K562 (cell line): ENCODE data around the gene DHX8. TPM values are rescaled to one million over a fixed set of nuclear protein-coding genes. Genes with fewer than 3 reads are reported as not detected.

Source experiments
- ATAC-seq: fragments of 200-7000 bp; cut with Tn5 transposase; 3 replicates; pipeline ENCODE4 v1.9.1; 2020; ENCODE audit warnings: moderate library complexity
- BruUV-seq: library from RNA; stranded (reverse); fragments of 400-500 nt; replicated peaks from 2 replicates; lab custom pipeline; 2021; lab: Mats Ljungman, UMichigan
- CTCF ChIA-PET: fragments of 300-600 bp; formaldehyde crosslinking; extraction: SDS; loops from one replicate; lab custom pipeline; 2021; ENCODE audit warnings: low intra/inter-chr PET ratio; lab: Yijun Ruan, JAX
- POLR2A ChIA-PET: fragments of 300-600, 350-650 bp; sonication (Branson Sonifier 250); formaldehyde crosslinking; extraction: SDS; loops from one replicate; lab custom pipeline; 2021; ENCODE audit warnings: antibody characterized with exemption, inconsistent platforms; lab: Yijun Ruan, JAX
- DNase-seq, 4 experiments: peaks; one replicate each; pipeline versions ENCODE4 v3.0.0 to v3.0.0-alpha.2; 2011 to 2018; ENCODE audit warnings: low spot score in 3 of 4, mixed read lengths in 3 of 4; ENCODE audit errors: extremely low read depth in 1 of 4
- FAIRE-seq: peaks from 2 replicates; lab custom pipeline; 2011; peaks lifted over from hg19 to GRCh38; lab: Jason Lieb, UNC
- H2AFZ ChIP-seq: 2 replicates; pipeline ENCODE4 v1.6.0; 2011; ENCODE audit warnings: low read depth, low read length, control low read depth, inconsistent platforms
- H3K27ac ChIP-seq: fragments of 200-600 bp; 3 replicates; pipeline ENCODE4 v1.8.0; 2011; ENCODE audit warnings: low read depth, mild to moderate bottlenecking, control low read depth, inconsistent platforms, low read length, moderate library complexity, mixed read lengths; ENCODE audit errors: extremely low read depth
- H3K27me3 ChIP-seq, 2 experiments: fragments of 300-600 bp in 1 of 2; 2 replicates in 1 of 2; 3 replicates in 1 of 2; pipeline versions ENCODE4 v1.6.0 to v1.8.0; 2011; ENCODE audit warnings: inconsistent platforms in 2 of 2, low read length in 2 of 2, mild to moderate bottlenecking in 1 of 2, mixed read lengths in 1 of 2, moderate library complexity in 1 of 2; ENCODE audit not compliant: control insufficient read depth in 2 of 2, insufficient read depth in 2 of 2
- H3K36me3 ChIP-seq: fragments of 300-600 bp; 3 replicates; pipeline ENCODE4 v1.8.0; 2011; ENCODE audit warnings: mild to moderate bottlenecking, low read length, inconsistent platforms; ENCODE audit not compliant: control insufficient read depth, insufficient read depth
- H3K4me1 ChIP-seq, 2 experiments: fragments of 200-600 bp in 1 of 2; replicated peaks in 1 of 2; 2 replicates in 1 of 2; 3 replicates in 1 of 2; pipeline versions ENCODE4 v1.5.1 to v1.8.0; 2011; ENCODE audit warnings: inconsistent platforms in 2 of 2, low read length in 2 of 2, mild to moderate bottlenecking in 1 of 2, mixed read lengths in 1 of 2, moderate library complexity in 1 of 2; ENCODE audit not compliant: control insufficient read depth in 2 of 2, insufficient read depth in 2 of 2
- H3K4me2 ChIP-seq: 2 replicates; pipeline ENCODE4 v1.6.1; 2011; ENCODE audit warnings: low read length, control low read depth, inconsistent platforms, mixed read lengths; ENCODE audit not compliant: insufficient read depth
- H3K4me3 ChIP-seq: fragments of 200-600 bp; sonication (generic), shearing (Covaris generic); 2 replicates; pipeline ENCODE4 v1.5.1; 2016; ENCODE audit warnings: control low read depth, inconsistent platforms
- H3K79me2 ChIP-seq: fragments of 200-600 bp; 3 replicates; pipeline ENCODE4 v1.8.0; 2011; ENCODE audit warnings: low read length, inconsistent platforms; ENCODE audit not compliant: control insufficient read depth, insufficient read depth
- H3K9ac ChIP-seq, 2 experiments: 2 replicates each; pipeline versions ENCODE4 v1.6.0 to v1.6.1; 2011; ENCODE audit warnings: low read depth in 2 of 2, low read length in 2 of 2, control low read depth in 1 of 2, inconsistent platforms in 1 of 2, mild to moderate bottlenecking in 1 of 2, mixed read lengths in 1 of 2; ENCODE audit not compliant: insufficient read depth in 1 of 2
- H3K9me1 ChIP-seq: one replicate; pipeline ENCODE4 v1.6.0; 2011; ENCODE audit warnings: inconsistent platforms, mild to moderate bottlenecking, low read length, moderate library complexity; ENCODE audit not compliant: control insufficient read depth, insufficient read depth
- H3K9me3 ChIP-seq: replicated peaks from 2 replicates; pipeline ENCODE4 v1.5.1; 2011; ENCODE audit warnings: low read depth, low read length, inconsistent platforms; ENCODE audit not compliant: control insufficient read depth, insufficient read depth
- H4K20me1 ChIP-seq: replicated peaks from 2 replicates; pipeline ENCODE4 v1.6.1; 2011; ENCODE audit warnings: low read length, inconsistent platforms, mixed read lengths; ENCODE audit not compliant: control insufficient read depth, insufficient read depth
- C11orf30 ChIP-seq: fragments of 450-650 bp; IDR thresholded peaks from 2 replicates; pipeline ENCODE4 v1.6.1; 2016; ENCODE audit warnings: low read depth, mild to moderate bottlenecking
- CHCHD3 ChIP-seq: fragments of 250-450 bp; sonication (Bioruptor Pico); IDR thresholded peaks from 2 replicates; pipeline ENCODE4 v2.1.2; 2022; ENCODE audit warnings: mild to moderate bottlenecking
- CHD1 ChIP-seq: fragments of 200-600 bp; sonication (generic); IDR thresholded peaks from one replicate; pipeline ENCODE4 v1.6.1; 2012; ENCODE audit warnings: mild to moderate bottlenecking, moderate library complexity, low read length, inconsistent platforms
- CTBP1 ChIP-seq: fragments of 450-650 bp; IDR thresholded peaks from 2 replicates; pipeline ENCODE4 v1.6.1; 2016; ENCODE audit warnings: borderline replicate concordance
- DPF2 ChIP-seq: fragments of 450-650 bp; IDR thresholded peaks from 2 replicates; pipeline ENCODE4 v1.6.1; 2016
- FOSL1 ChIP-seq: fragments of 200-800 bp; sonication (Bioruptor generic); conservative IDR thresholded peaks from 2 replicates; pipeline ENCODE4 v1.6.1; 2016; ENCODE audit warnings: missing genetic modification characterization, missing compliant biosample characterization
- GABPB1 ChIP-seq: sonication (generic); formaldehyde crosslinking; IDR thresholded peaks from 2 replicates; pipeline ENCODE4 v1.8.0; 2022; ENCODE audit warnings: mild to moderate bottlenecking, missing genetic modification reagents
- NFE2L1 ChIP-seq: fragments of 450-650 bp; IDR thresholded peaks from 2 replicates; pipeline ENCODE4 v1.6.1; 2016; ENCODE audit warnings: missing genetic modification characterization, low read depth, mild to moderate bottlenecking, missing compliant biosample characterization, moderate library complexity, borderline replicate concordance
- PCBP2 ChIP-seq: fragments of 200-400 bp; formaldehyde crosslinking; IDR thresholded peaks from 2 replicates; pipeline ENCODE4 v1.6.1; 2018; ENCODE audit warnings: low read length, low read depth, mild to moderate bottlenecking, moderate library complexity; ENCODE audit not compliant: poor library complexity, severe bottlenecking
- TFAP4 ChIP-seq: sonication (generic); formaldehyde crosslinking; IDR thresholded peaks from 2 replicates; pipeline ENCODE4 v1.8.0; 2022; ENCODE audit warnings: missing genetic modification reagents, mild to moderate bottlenecking, moderate library complexity, borderline replicate concordance
- WGBS: fragments of 100-300 bp; shearing (Covaris generic); methylation state at CpG from one replicate; pipeline ENCODE4 v1.1.6; 2016; ENCODE audit warnings: low coverage, mixed read lengths; ENCODE audit not compliant: insufficient coverage; ENCODE audit errors: missing lambda C conversion rate; 5-methylcytosine and 5-hydroxymethylcytosine counted together
- in situ Hi-C: fragments of 300-500 bp; cut with MboI; formaldehyde crosslinking; loops from 4 replicates; pipeline ENCODE4 v1.15.0; 2018; ENCODE audit warnings: inconsistent platforms, mixed read lengths
- intact Hi-C: fragments of 100-400 bp; cut with micrococcal nuclease; formaldehyde crosslinking; loops from 2 replicates; pipeline ENCODE4 v1.14.2; 2022
- polyA plus RNA-seq, 8 experiments: library from polyadenylated mRNA; depleted of rRNA in 4 of 8; stranded (reverse) in 5 of 8; unstranded in 3 of 8; fragments of >200 nt; fragmentation: Nextera tagmentation in 2 of 8; fragmentation: Illumina TruSeq in 1 of 8; extraction: Ambion mirVana in 2 of 8; extraction: Trizol in 1 of 8; gene quantifications; 2 replicates each; pipeline versions ENCODE4 v1.2.1 to v1.2.3, GENCODE V29; 2011 to 2014; ENCODE audit warnings: inconsistent platforms in 1 of 8, missing spikeins in 1 of 8
- total RNA-seq, 7 experiments: library from RNA; depleted of rRNA in 6 of 7; stranded (reverse); fragments of >200 nt in 6 of 7; fragmentation: Illumina TruSeq in 2 of 7; extraction: Trizol in 2 of 7; gene quantifications; 2 replicates each; pipeline versions ENCODE4 v1.2.1 to v1.2.3, GENCODE V29; 2011 to 2021; ENCODE audit warnings: low replicate concordance in 1 of 7

The DHX8 gene
- total and polyA plus RNA-seq, 9 of the 15 experiments (the other 6 are each of a cell fraction or from before 2014, with no cell fraction given), result 16.7 to 42.5 (median 25.6) TPM

- TF ChIP-seq TFAP4 (CRISPR knock-in tag), result 0 out of 2 replicates have a peak, but pooled peaks have one; percentile 17
- peak; percentile 76 for TF ChIP-seq FOSL1 (tag)
- TF ChIP-seq GABPB1 (CRISPR knock-in tag), result 0 out of 2 replicates have a peak, but pooled peaks have one; percentile 30
- 0 out of 2 replicates have a peak, but pooled peaks have one; percentile 39 for TF ChIP-seq DPF2
- TF ChIP-seq CTBP1, result 0 out of 2 replicates have a peak, but pooled peaks have one; percentile 25
These were observed 52.6 kb downstream of the DHX8 start (continued) for GRCh38 chr17:43536236-43536992.

GRCh38 chr17:43540821-43541674 is 57.3 kb downstream of the DHX8 start:
- CTCF ChIA-PET, result no interaction called here
- Histone ChIP-seq H3K27ac (no peak overlapping the region), H2AFZ (no peak overlapping the region), H3K79me2 (peaks cover 36% of the 10 kb centered on the region), H3K9me3 (no peaks in the 10 kb centered on the region), H3K27me3 (no peaks in the 10 kb centered on the region), H4K20me1 (no peaks in the 10 kb centered on the region), H3K9ac (no peak overlapping the region), H3K4me1 (peaks cover 19 to 23% of the 10 kb centered on the region in 2 experiments), H3K36me3 (peaks cover 18% of the 10 kb centered on the region; the same call in 2 of the 3 replicates), H3K9me1 (no peaks in the 10 kb centered on the region), H3K4me3 (no peak overlapping the region), H3K4me2 (no peak overlapping the region)
- TF ChIP-seq NFE2L1 (tag) (no peak), CHD1 (no peak), C11orf30 (peak; percentile 20; the same call in 1 of the 2 replicates), CHCHD3 (CRISPR knock-in tag) (no peak), FOSL1 (tag) (no peak), PCBP2 (no peak)
- BruUV-seq, result no TSS peak
- WGBS, result 77% methylated on average over 11 of the region's 11 CpGs
- ATAC-seq (no peak), DNase-seq (no peak), FAIRE-seq (no peak)
- intact Hi-C loops, result no loop called here
- POLR2A ChIA-PET, result interaction anchor here (0.6 kb wide), 1 partner anchor 137 kb away, joined by 4 read pairs; no protein-coding TSS in a partner anchor
- in situ Hi-C loops, result no loop called here
